Measurements from ENCODE around the gene ALK. TPM values are rescaled to one million over a fixed set of nuclear protein-coding genes. Genes with fewer than 3 reads are reported as not detected.

The ALK gene
- total and polyA plus RNA-seq, 10 of the 15 experiments (the other 5 are each of a cell fraction or from before 2014, with no cell fraction given) = 0.11 TPM; not detected in 9

GRCh38 chr2:29664578-29664977 is 256.8 kb downstream of the ALK start (continued):
- TF ChIP-seq, protein P1, sequence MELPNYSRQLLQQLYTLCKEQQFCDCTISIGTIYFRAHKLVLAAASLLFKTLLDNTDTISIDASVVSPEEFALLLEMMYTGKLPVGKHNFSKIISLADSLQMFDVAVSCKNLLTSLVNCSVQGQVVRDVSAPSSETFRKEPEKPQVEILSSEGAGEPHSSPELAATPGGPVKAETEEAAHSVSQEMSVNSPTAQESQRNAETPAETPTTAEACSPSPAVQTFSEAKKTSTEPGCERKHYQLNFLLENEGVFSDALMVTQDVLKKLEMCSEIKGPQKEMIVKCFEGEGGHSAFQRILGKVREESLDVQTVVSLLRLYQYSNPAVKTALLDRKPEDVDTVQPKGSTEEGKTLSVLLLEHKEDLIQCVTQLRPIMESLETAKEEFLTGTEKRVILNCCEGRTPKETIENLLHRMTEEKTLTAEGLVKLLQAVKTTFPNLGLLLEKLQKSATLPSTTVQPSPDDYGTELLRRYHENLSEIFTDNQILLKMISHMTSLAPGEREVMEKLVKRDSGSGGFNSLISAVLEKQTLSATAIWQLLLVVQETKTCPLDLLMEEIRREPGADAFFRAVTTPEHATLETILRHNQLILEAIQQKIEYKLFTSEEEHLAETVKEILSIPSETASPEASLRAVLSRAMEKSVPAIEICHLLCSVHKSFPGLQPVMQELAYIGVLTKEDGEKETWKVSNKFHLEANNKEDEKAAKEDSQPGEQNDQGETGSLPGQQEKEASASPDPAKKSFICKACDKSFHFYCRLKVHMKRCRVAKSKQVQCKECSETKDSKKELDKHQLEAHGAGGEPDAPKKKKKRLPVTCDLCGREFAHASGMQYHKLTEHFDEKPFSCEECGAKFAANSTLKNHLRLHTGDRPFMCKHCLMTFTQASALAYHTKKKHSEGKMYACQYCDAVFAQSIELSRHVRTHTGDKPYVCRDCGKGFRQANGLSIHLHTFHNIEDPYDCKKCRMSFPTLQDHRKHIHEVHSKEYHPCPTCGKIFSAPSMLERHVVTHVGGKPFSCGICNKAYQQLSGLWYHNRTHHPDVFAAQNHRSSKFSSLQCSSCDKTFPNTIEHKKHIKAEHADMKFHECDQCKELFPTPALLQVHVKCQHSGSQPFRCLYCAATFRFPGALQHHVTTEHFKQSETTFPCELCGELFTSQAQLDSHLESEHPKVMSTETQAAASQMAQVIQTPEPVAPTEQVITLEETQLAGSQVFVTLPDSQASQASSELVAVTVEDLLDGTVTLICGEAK (IDR thresholded peaks at IDR 0.05; ENCODE audit: borderline replicate concordance) = no peak
- TF ChIP-seq STAT1 (conservative IDR thresholded peaks at IDR 0.05) (no peak), SMAD1 (IDR thresholded peaks at IDR 0.05; ENCODE audit: low read depth, partially characterized antibody) (no peak), ATF7 (IDR thresholded peaks at IDR 0.05; ENCODE audit: low read depth) (no peak), SPI1 (IDR thresholded peaks at IDR 0.05; ENCODE audit: borderline replicate concordance, insufficient read depth, low read depth, low read length) (no peak), EZH2 (IDR thresholded peaks at IDR 0.05; ENCODE audit: borderline replicate concordance, control insufficient read depth, low read depth, low read length) (no peak), IRF4 (IDR thresholded peaks at IDR 0.05; ENCODE audit: low read depth, low read length) (no peak), CHD4 (IDR thresholded peaks at IDR 0.05) (no peak), FOXK2 (IDR thresholded peaks at IDR 0.05) (no peak)
- TF ChIP-seq, protein P2, sequence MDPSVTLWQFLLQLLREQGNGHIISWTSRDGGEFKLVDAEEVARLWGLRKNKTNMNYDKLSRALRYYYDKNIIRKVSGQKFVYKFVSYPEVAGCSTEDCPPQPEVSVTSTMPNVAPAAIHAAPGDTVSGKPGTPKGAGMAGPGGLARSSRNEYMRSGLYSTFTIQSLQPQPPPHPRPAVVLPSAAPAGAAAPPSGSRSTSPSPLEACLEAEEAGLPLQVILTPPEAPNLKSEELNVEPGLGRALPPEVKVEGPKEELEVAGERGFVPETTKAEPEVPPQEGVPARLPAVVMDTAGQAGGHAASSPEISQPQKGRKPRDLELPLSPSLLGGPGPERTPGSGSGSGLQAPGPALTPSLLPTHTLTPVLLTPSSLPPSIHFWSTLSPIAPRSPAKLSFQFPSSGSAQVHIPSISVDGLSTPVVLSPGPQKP (IDR thresholded peaks at IDR 0.05; ENCODE audit: low read depth, low read length) = no peak

Data from GM12878 (cell line).